Mesenchymal stem cell (in vitro differentiated cells and primary cell): Measurements from ENCODE around the gene AHRR.

Experiments
- DNase-seq: peaks from one replicate; pipeline ENCODE4 v3.0.0-alpha.2; 2013
- H2AFZ ChIP-seq: one replicate; pipeline ENCODE4 v1.6.1; 2013; ENCODE audit warnings: low read depth, mild to moderate bottlenecking, control low read depth, inconsistent platforms, low read length, moderate library complexity
- H2AK5ac ChIP-seq: 2 replicates; pipeline ENCODE4 v1.6.1; 2013; ENCODE audit warnings: low read length, moderate library complexity, mild to moderate bottlenecking, inconsistent platforms; ENCODE audit not compliant: severe bottlenecking
- H2BK120ac ChIP-seq: one replicate; pipeline ENCODE4 v1.6.1; 2013; ENCODE audit warnings: low read depth, mild to moderate bottlenecking, inconsistent platforms, low read length, moderate library complexity
- H2BK12ac ChIP-seq, 2 experiments: one replicate each; pipeline ENCODE4 v1.6.1; 2013; ENCODE audit warnings: inconsistent platforms in 2 of 2, low read length in 2 of 2, mild to moderate bottlenecking in 2 of 2, moderate library complexity in 2 of 2, control low read depth in 1 of 2
- H2BK15ac ChIP-seq: one replicate; pipeline ENCODE4 v1.6.1; 2013; ENCODE audit warnings: mild to moderate bottlenecking, low read depth, inconsistent platforms; ENCODE audit not compliant: poor library complexity, severe bottlenecking
- H2BK5ac ChIP-seq: 2 replicates; pipeline ENCODE4 v1.6.1; 2013; ENCODE audit warnings: low read depth, mild to moderate bottlenecking, low read length, control low read depth, inconsistent platforms; ENCODE audit not compliant: poor library complexity, severe bottlenecking
- H3K14ac ChIP-seq, 2 experiments: one replicate each; pipeline ENCODE4 v1.6.1; 2013; ENCODE audit warnings: inconsistent platforms in 2 of 2, low read length in 2 of 2, control low read depth in 1 of 2, mild to moderate bottlenecking in 1 of 2, moderate library complexity in 1 of 2
- H3K18ac ChIP-seq, 2 experiments: one replicate each; pipeline ENCODE4 v1.6.1; 2013; ENCODE audit warnings: inconsistent platforms in 2 of 2, low read length in 2 of 2, control low read depth in 1 of 2, low read depth in 1 of 2, mild to moderate bottlenecking in 1 of 2
- H3K23ac ChIP-seq, 2 experiments: one replicate each; pipeline ENCODE4 v1.6.1; 2013; ENCODE audit warnings: inconsistent platforms in 2 of 2, low read length in 2 of 2, mild to moderate bottlenecking in 2 of 2, moderate library complexity in 2 of 2, control low read depth in 1 of 2
- H3K27ac ChIP-seq: 2 replicates; pipeline ENCODE4 v1.5.1; 2013; ENCODE audit warnings: mild to moderate bottlenecking, moderate library complexity, low read length, control low read depth, inconsistent platforms; ENCODE audit not compliant: poor library complexity, severe bottlenecking
- H3K27me3 ChIP-seq, 2 experiments: 2 replicates each; pipeline versions ENCODE4 v1.6.1 to v1.7.0; 2013; ENCODE audit warnings: low read length in 2 of 2, mild to moderate bottlenecking in 2 of 2, moderate library complexity in 2 of 2, control low read depth in 1 of 2, inconsistent platforms in 1 of 2; ENCODE audit not compliant: control insufficient read depth in 1 of 2, insufficient read depth in 1 of 2
- H3K36me3 ChIP-seq, 2 experiments: 2 replicates each; pipeline versions ENCODE4 v1.6.1 to v1.7.0; 2013; ENCODE audit warnings: low read length in 2 of 2, control low read depth in 1 of 2, inconsistent platforms in 1 of 2, low read depth in 1 of 2, mild to moderate bottlenecking in 1 of 2; ENCODE audit not compliant: insufficient read depth in 2 of 2, control insufficient read depth in 1 of 2
- H3K4ac ChIP-seq, 2 experiments: one replicate each; pipeline ENCODE4 v1.6.1; 2013; ENCODE audit warnings: inconsistent platforms in 2 of 2, low read length in 2 of 2, mild to moderate bottlenecking in 2 of 2, moderate library complexity in 2 of 2, control low read depth in 1 of 2, low read depth in 1 of 2
- H3K4me1 ChIP-seq: 2 replicates; pipeline ENCODE4 v1.6.1; 2013; ENCODE audit warnings: low read depth, low read length, control low read depth; ENCODE audit not compliant: control insufficient read depth, insufficient read depth
- H3K4me2 ChIP-seq: 2 replicates; pipeline ENCODE4 v1.6.1; 2013; ENCODE audit warnings: low read length, mild to moderate bottlenecking, inconsistent platforms; ENCODE audit not compliant: poor library complexity, severe bottlenecking
- H3K4me3 ChIP-seq, 2 experiments: 2 replicates each; pipeline versions ENCODE4 v1.5.1 to v1.7.0; 2013; ENCODE audit warnings: low read length in 2 of 2, mild to moderate bottlenecking in 2 of 2, control low read depth in 1 of 2, low read depth in 1 of 2; ENCODE audit not compliant: insufficient read depth in 1 of 2
- H3K79me1 ChIP-seq: replicated peaks from 2 replicates; pipeline ENCODE4 v1.6.1; 2013; ENCODE audit warnings: mild to moderate bottlenecking, control low read depth, low read length, inconsistent platforms; ENCODE audit not compliant: poor library complexity, severe bottlenecking
- H3K9ac ChIP-seq: 2 replicates; pipeline ENCODE4 v1.7.0; 2013; ENCODE audit warnings: mild to moderate bottlenecking, low read length, moderate library complexity
- H3K9me3 ChIP-seq: 2 replicates; pipeline ENCODE4 v1.7.0; 2013; ENCODE audit warnings: mild to moderate bottlenecking, low read length; ENCODE audit not compliant: control insufficient read depth
- H4K8ac ChIP-seq: one replicate; pipeline ENCODE4 v1.6.1; 2013; ENCODE audit warnings: inconsistent platforms, mild to moderate bottlenecking, low read length, moderate library complexity
- H4K91ac ChIP-seq: one replicate; pipeline ENCODE4 v1.6.1; 2013; ENCODE audit warnings: mild to moderate bottlenecking, low read length, inconsistent platforms
- WGBS: methylation state at CpG from one replicate; pipeline ENCODE4 v1.1.7; 2013; ENCODE audit warnings: mixed read lengths; 5-methylcytosine and 5-hydroxymethylcytosine counted together

The AHRR gene

DNA sequence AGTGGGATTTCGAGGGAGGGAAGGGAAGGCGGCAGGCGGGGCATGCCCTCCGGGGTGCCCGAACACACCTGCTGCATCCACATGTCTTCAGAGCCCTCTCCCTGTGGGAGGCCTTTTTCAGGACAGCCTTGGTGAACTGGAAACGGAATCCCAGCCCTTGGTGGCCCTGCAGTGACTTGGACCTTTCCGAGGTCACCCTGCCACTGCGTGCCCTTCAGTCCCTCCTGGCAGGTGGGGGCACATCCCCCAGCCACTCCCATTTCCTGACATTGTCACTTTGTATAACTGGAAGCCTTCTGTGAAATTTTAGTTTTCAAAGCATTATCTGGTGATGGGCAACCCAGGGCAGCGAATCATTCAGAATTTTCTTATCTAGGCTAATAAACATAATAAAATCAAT, 11.0 kb upstream of the AHRR start:
- Histone ChIP-seq H3K36me3 (peaks cover 60 to 64% of the 10 kb centered on the region in 2 experiments), H2BK120ac (no peak overlapping the region), H3K14ac (no peak overlapping the region), H3K4me2 (no peak overlapping the region), H3K18ac (peak overlapping the region in 1 of 2 experiments; percentile 1), H3K9ac (no peak overlapping the region), H3K4me3 (no peak overlapping the region), H2BK5ac (no peak overlapping the region), H4K91ac (no peak overlapping the region), H3K4me1 (peaks cover 32% of the 10 kb centered on the region), H2AK5ac (no peak overlapping the region), H2AFZ (no peak overlapping the region), H3K27ac (no peak overlapping the region), H3K27me3 (no peaks in the 10 kb centered on the region), H3K9me3 (no peaks in the 10 kb centered on the region), H2BK12ac (no peak overlapping the region), H3K4ac (no peak overlapping the region), H3K23ac (no peak overlapping the region), H4K8ac (no peak overlapping the region), H3K79me1 (peaks cover 42% of the 10 kb centered on the region), H2BK15ac (no peak overlapping the region)
- 88% methylated on average over 8 of the region's 9 CpGs for WGBS
- no peak for DNase-seq

DNA sequence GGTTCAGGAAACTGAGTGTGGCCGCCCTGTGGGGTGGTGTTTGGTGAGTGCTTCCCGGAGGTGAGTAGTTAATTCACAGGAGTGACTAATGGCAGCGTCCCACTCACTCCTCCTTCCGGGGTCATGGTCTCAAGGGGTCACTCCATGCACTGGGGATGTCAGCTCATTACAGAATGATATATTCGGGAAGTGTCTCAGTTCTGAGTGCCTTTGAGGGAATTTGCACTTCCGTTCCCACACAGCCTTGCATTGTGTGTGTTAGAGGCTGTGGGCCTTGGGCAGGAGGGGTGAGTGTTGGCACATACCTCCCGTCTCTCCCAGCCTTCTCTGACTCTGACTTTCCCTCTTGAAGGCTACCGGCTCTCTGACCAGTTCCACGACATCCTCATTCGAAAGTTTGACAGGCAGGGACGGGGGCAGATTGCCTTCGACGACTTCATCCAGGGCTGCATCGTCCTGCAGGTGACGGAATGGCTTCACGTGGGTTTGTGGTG, 10.5 kb upstream of the AHRR start:
- H3K9me3 ChIP-seq: no peaks in the 10 kb centered on the region
- H2BK12ac ChIP-seq: no peak overlapping the region
- no peak overlapping the region for H2AK5ac ChIP-seq
- H3K14ac ChIP-seq: no peak overlapping the region
- peaks cover 32% of the 10 kb centered on the region for H3K4me1 ChIP-seq
- H3K79me1 ChIP-seq: peaks cover 40% of the 10 kb centered on the region
- H3K4ac ChIP-seq: no peak overlapping the region
- H2BK5ac ChIP-seq: no peak overlapping the region
- H3K9ac ChIP-seq: no peak overlapping the region
- H4K8ac ChIP-seq: peak overlapping the region; percentile 80
- DNase-seq: peak; percentile 80
- WGBS: 66% methylated on average over 16 of the region's 16 CpGs
- no peaks in the 10 kb centered on the region for H3K27me3 ChIP-seq
- no peak overlapping the region for H3K27ac ChIP-seq
- H3K18ac ChIP-seq: no peak overlapping the region
- no peak overlapping the region for H3K23ac ChIP-seq
- H2AFZ ChIP-seq: no peak overlapping the region
- H2BK15ac ChIP-seq: no peak overlapping the region
- no peak overlapping the region for H4K91ac ChIP-seq
- no peak overlapping the region for H3K4me3 ChIP-seq
- no peak overlapping the region for H2BK120ac ChIP-seq
- peaks cover 62 to 67% of the 10 kb centered on the region in 2 experiments for H3K36me3 ChIP-seq
- no peak overlapping the region for H3K4me2 ChIP-seq

- Histone ChIP-seq H3K4ac (no peak overlapping the region), H3K9me3 (no peaks in the 10 kb centered on the region), H2BK5ac (no peak overlapping the region), H3K4me2 (no peak overlapping the region), H2BK15ac (no peak overlapping the region), H4K91ac (no peak overlapping the region), H2BK120ac (no peak overlapping the region), H3K36me3 (peaks cover 61 to 69% of the 10 kb centered on the region in 2 experiments), H3K18ac (no peak overlapping the region), H3K4me3 (no peak overlapping the region), H3K9ac (no peak overlapping the region), H2BK12ac (no peak overlapping the region), H3K27ac (no peak overlapping the region), H2AK5ac (no peak overlapping the region), H3K14ac (no peak overlapping the region), H4K8ac (no peak overlapping the region), H3K79me1 (peaks cover 35% of the 10 kb centered on the region), H2AFZ (no peak overlapping the region), H3K4me1 (peaks cover 32% of the 10 kb centered on the region), H3K27me3 (no peaks in the 10 kb centered on the region), H3K23ac (no peak overlapping the region)
- WGBS: 98% methylated on average over 8 of the region's 8 CpGs
- no peak for DNase-seq
Observed at GRCh38 chr5:311963-312362, 9.6 kb upstream of the AHRR start.

GRCh38 chr5:312845-313244, 8.7 kb upstream of the AHRR start:
- Histone ChIP-seq H3K23ac (peak overlapping the region in 1 of 2 experiments; percentile 78), H3K4me1 (peaks cover 39% of the 10 kb centered on the region), H3K36me3 (peaks cover 52 to 68% of the 10 kb centered on the region in 2 experiments), H3K9ac (peak overlapping the region; percentile 41), H4K8ac (no peak overlapping the region), H3K18ac (no peak overlapping the region), H3K4me3 (no peak overlapping the region), H3K4me2 (no peak overlapping the region), H2BK5ac (no peak overlapping the region), H3K9me3 (no peaks in the 10 kb centered on the region), H3K4ac (no peak overlapping the region), H3K14ac (no peak overlapping the region), H3K27me3 (no peaks in the 10 kb centered on the region), H2AFZ (no peak overlapping the region), H2BK12ac (no peak overlapping the region), H3K79me1 (peaks cover 30% of the 10 kb centered on the region), H2BK120ac (no peak overlapping the region), H3K27ac (no peak overlapping the region), H2AK5ac (no peak overlapping the region), H2BK15ac (no peak overlapping the region), H4K91ac (no peak overlapping the region)
- WGBS: 88% methylated on average over 11 of the region's 12 CpGs
- DNase-seq: no peak
